ENCODE measurements around the gene FLT4.

DNA sequence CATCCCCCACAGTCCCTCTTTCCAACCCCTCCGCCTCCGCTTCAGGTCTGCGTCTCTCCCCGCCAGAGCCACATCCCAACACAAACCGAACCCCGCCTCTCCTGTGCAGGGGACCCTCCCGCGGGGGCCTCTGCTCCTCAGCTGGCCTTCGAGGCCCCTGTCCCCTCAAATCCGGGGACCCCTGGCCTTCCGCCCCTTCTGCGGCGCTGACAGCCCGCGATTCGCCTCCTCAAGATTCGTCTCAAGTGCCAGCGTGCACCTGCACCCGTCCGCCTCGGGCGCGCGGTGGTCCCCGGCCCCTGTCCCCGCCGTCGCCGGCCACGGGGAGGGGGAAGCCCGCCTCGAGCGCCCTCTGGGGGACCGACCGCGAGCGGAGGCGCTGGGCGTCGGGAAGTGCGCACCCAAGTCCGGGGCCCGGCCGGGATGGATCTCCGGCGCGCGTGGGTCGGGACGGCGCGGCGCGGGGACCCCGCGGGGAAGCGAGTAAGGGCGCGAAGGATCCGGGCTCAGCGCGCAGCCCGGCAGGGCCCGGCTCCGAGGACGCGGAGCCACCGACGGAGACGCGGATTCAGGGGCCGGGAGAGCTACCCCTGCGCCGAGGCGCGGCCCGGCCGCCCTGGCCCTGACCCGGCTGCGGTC is 623 bp downstream of the FLT4 start:
- TF ChIP-seq, protein P1, sequence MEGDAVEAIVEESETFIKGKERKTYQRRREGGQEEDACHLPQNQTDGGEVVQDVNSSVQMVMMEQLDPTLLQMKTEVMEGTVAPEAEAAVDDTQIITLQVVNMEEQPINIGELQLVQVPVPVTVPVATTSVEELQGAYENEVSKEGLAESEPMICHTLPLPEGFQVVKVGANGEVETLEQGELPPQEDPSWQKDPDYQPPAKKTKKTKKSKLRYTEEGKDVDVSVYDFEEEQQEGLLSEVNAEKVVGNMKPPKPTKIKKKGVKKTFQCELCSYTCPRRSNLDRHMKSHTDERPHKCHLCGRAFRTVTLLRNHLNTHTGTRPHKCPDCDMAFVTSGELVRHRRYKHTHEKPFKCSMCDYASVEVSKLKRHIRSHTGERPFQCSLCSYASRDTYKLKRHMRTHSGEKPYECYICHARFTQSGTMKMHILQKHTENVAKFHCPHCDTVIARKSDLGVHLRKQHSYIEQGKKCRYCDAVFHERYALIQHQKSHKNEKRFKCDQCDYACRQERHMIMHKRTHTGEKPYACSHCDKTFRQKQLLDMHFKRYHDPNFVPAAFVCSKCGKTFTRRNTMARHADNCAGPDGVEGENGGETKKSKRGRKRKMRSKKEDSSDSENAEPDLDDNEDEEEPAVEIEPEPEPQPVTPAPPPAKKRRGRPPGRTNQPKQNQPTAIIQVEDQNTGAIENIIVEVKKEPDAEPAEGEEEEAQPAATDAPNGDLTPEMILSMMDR (IDR thresholded peaks at IDR 0.05; ENCODE audit: poor library complexity, severe bottlenecking), result peak; percentile 50
- TF ChIP-seq RAD21 (conservative IDR thresholded peaks at IDR 0.05) (peak; percentile 11), POLR2AphosphoS5 (IDR thresholded peaks at IDR 0.05) (no peak), EP300 (conservative IDR thresholded peaks at IDR 0.05; ENCODE audit: poor library complexity, severe bottlenecking) (no peak)
